Muscle of leg (tissue), 11 donors: Measurements from ENCODE around the gene FHIT. TPM values are rescaled to one million over a fixed set of nuclear protein-coding genes. Genes with fewer than 3 reads are reported as not detected.

Source experiments
- DNase-seq: peaks from one replicate; pipeline ENCODE4 v3.0.0; 2013
- H3K27ac ChIP-seq: one replicate; pipeline ENCODE4 v1.5.1; 2013; ENCODE audit warnings: mild to moderate bottlenecking, low read length, control low read depth
- H3K27me3 ChIP-seq: one replicate; pipeline ENCODE4 v1.6.1; 2013; ENCODE audit warnings: low read length; ENCODE audit not compliant: control insufficient read depth, insufficient read depth
- H3K36me3 ChIP-seq: one replicate; pipeline ENCODE4 v1.6.1; 2013; ENCODE audit warnings: low read length; ENCODE audit not compliant: control insufficient read depth, insufficient read depth
- H3K4me1 ChIP-seq: one replicate; pipeline ENCODE4 v1.6.1; 2013; ENCODE audit warnings: low read length; ENCODE audit not compliant: control insufficient read depth, insufficient read depth
- H3K4me3 ChIP-seq: one replicate; pipeline ENCODE4 v1.5.1; 2013; ENCODE audit warnings: low read length, control low read depth
- H3K9me3 ChIP-seq: replicated peaks from 2 replicates; pipeline ENCODE4 v1.6.1; 2013; ENCODE audit warnings: low read depth, low read length; ENCODE audit not compliant: control insufficient read depth
- WGBS: methylation state at CpG from one replicate; pipeline ENCODE4 v1.1.5; 2013; ENCODE audit warnings: missing lambda C conversion rate; ENCODE audit not compliant: insufficient coverage; 5-methylcytosine and 5-hydroxymethylcytosine counted together
- polyA plus RNA-seq, 8 donors: library from polyadenylated mRNA; unstranded; fragments of 120-200 nt; gene quantifications; one replicate each; pipeline versions ENCODE4 v1.2.1 to v1.2.3, GENCODE V29; 2013; ENCODE audit warnings: inconsistent platforms in 1 of 8, low replicate concordance in 1 of 8; ENCODE audit not compliant: insufficient read length in 8 of 8, insufficient read depth in 1 of 8
- total RNA-seq: library from RNA; stranded (reverse); fragments of 120-200 nt; gene quantifications from one replicate; pipeline ENCODE4 v1.2.4, GENCODE V29; 2013

Gene FHIT
- total and polyA plus RNA-seq, 9 donors, result 4.1 to 8.0 (median 5.3) TPM

- no CpG with 5 or more reads among the region's 2 CpGs for WGBS
- no peak overlapping the region for H3K4me3 ChIP-seq
These were observed 1062.4 kb downstream of the FHIT start for GRCh38 chr3:60188803-60189202.

GRCh38 chr3:60187343-60187742, 1063.9 kb downstream of the FHIT start:
- H3K4me1 ChIP-seq, result no peaks in the 10 kb centered on the region
- no peak overlapping the region for H3K4me3 ChIP-seq
- no peak overlapping the region for H3K27ac ChIP-seq
- no peaks in the 10 kb centered on the region for H3K36me3 ChIP-seq
- H3K27me3 ChIP-seq, result no peaks in the 10 kb centered on the region
- DNase-seq, result no peak
- 92% methylated on average over 1 of the region's 4 CpGs for WGBS
- no peaks in the 10 kb centered on the region for H3K9me3 ChIP-seq

More at GRCh38 chr3:60188803-60189202, 1062.4 kb downstream of the FHIT start:
- no peaks in the 10 kb centered on the region for H3K9me3 ChIP-seq
- H3K27me3 ChIP-seq, result no peaks in the 10 kb centered on the region
- H3K36me3 ChIP-seq, result no peaks in the 10 kb centered on the region
- no peak overlapping the region for H3K27ac ChIP-seq
- H3K4me1 ChIP-seq, result no peaks in the 10 kb centered on the region
- DNase-seq, result no peak

- Histone ChIP-seq H3K9me3 (no peaks in the 10 kb centered on the region), H3K4me3 (no peak overlapping the region), H3K27ac (no peak overlapping the region), H3K36me3 (no peaks in the 10 kb centered on the region), H3K4me1 (no peaks in the 10 kb centered on the region), H3K27me3 (no peaks in the 10 kb centered on the region)
- DNase-seq, result no peak
- WGBS, result 80% methylated on average over 2 of the region's 4 CpGs
These were observed 1064.9 kb downstream of the FHIT start for GRCh38 chr3:60186359-60186758.

- H3K4me1 ChIP-seq, result no peaks in the 10 kb centered on the region
- WGBS, result 83% methylated on average over 1 of the region's 3 CpGs
These were observed 1066.1 kb downstream of the FHIT start for GRCh38 chr3:60185161-60185560.

GRCh38 chr3:60182697-60183096, 1068.6 kb downstream of the FHIT start:
- Histone ChIP-seq H3K36me3 (no peaks in the 10 kb centered on the region), H3K4me3 (no peak overlapping the region), H3K27ac (no peak overlapping the region), H3K27me3 (no peaks in the 10 kb centered on the region), H3K4me1 (no peaks in the 10 kb centered on the region), H3K9me3 (no peaks in the 10 kb centered on the region)
- no peak for DNase-seq
- no CpG with 5 or more reads among the region's 1 CpG for WGBS

More at GRCh38 chr3:60185161-60185560, 1066.1 kb downstream of the FHIT start:
- Histone ChIP-seq H3K36me3 (no peaks in the 10 kb centered on the region), H3K4me3 (no peak overlapping the region), H3K9me3 (no peaks in the 10 kb centered on the region), H3K27me3 (no peaks in the 10 kb centered on the region), H3K27ac (no peak overlapping the region)
- no peak for DNase-seq

GRCh38 chr3:60178931-60179653, 1072.2 kb downstream of the FHIT start:
- WGBS, result no CpG with 5 or more reads among the region's 8 CpGs
- Histone ChIP-seq H3K9me3 (no peaks in the 10 kb centered on the region), H3K27me3 (no peaks in the 10 kb centered on the region), H3K27ac (no peak overlapping the region), H3K4me3 (no peak overlapping the region), H3K4me1 (no peaks in the 10 kb centered on the region), H3K36me3 (no peaks in the 10 kb centered on the region)
- DNase-seq, result no peak

- H3K36me3 ChIP-seq, result no peaks in the 10 kb centered on the region
- no peak overlapping the region for H3K27ac ChIP-seq
- H3K4me3 ChIP-seq, result no peak overlapping the region
- WGBS, result no CpG with 5 or more reads among the region's 2 CpGs
- no peaks in the 10 kb centered on the region for H3K27me3 ChIP-seq
- no peaks in the 10 kb centered on the region for H3K9me3 ChIP-seq
- no peaks in the 10 kb centered on the region for H3K4me1 ChIP-seq
- DNase-seq, result no peak
These were observed 1073.5 kb downstream of the FHIT start for GRCh38 chr3:60177726-60178125.

GRCh38 chr3:60176614-60177013, 1074.6 kb downstream of the FHIT start:
- Histone ChIP-seq H3K4me3 (no peak overlapping the region), H3K4me1 (no peaks in the 10 kb centered on the region), H3K27me3 (no peaks in the 10 kb centered on the region), H3K27ac (no peak overlapping the region), H3K9me3 (no peaks in the 10 kb centered on the region), H3K36me3 (no peaks in the 10 kb centered on the region)
- WGBS, result 79% methylated on average over 1 of the region's 6 CpGs
- DNase-seq, result no peak

- H3K4me3 ChIP-seq, result no peak overlapping the region
- H3K9me3 ChIP-seq, result no peaks in the 10 kb centered on the region
- H3K36me3 ChIP-seq, result no peaks in the 10 kb centered on the region
- no peak overlapping the region for H3K27ac ChIP-seq
- no peaks in the 10 kb centered on the region for H3K27me3 ChIP-seq
- WGBS, result no CpG with 5 or more reads among the region's 3 CpGs
- no peaks in the 10 kb centered on the region for H3K4me1 ChIP-seq
- DNase-seq, result no peak
These were observed 1075.6 kb downstream of the FHIT start for GRCh38 chr3:60175680-60176079.

GRCh38 chr3:60169755-60170154, 1081.5 kb downstream of the FHIT start:
- H3K9me3 ChIP-seq, result no peaks in the 10 kb centered on the region
- 40% methylated on average over 1 of the region's 5 CpGs for WGBS
- no peaks in the 10 kb centered on the region for H3K27me3 ChIP-seq
- no peak overlapping the region for H3K4me3 ChIP-seq
- no peaks in the 10 kb centered on the region for H3K4me1 ChIP-seq
- H3K27ac ChIP-seq, result no peak overlapping the region
- no peak for DNase-seq
- no peaks in the 10 kb centered on the region for H3K36me3 ChIP-seq

GRCh38 chr3:60167186-60167585, 1084.1 kb downstream of the FHIT start:
- Histone ChIP-seq H3K4me1 (no peaks in the 10 kb centered on the region), H3K4me3 (no peak overlapping the region), H3K27ac (no peak overlapping the region), H3K27me3 (no peaks in the 10 kb centered on the region), H3K9me3 (no peaks in the 10 kb centered on the region), H3K36me3 (no peaks in the 10 kb centered on the region)
- DNase-seq, result no peak
